ENCODE measurements around the gene ARHGAP44. TPM values are rescaled to one million over a fixed set of nuclear protein-coding genes. Genes with fewer than 3 reads are reported as not detected.
A peak's percentile ranks its signal among the peaks of the same experiment; 100 is the strongest.

Gene ARHGAP44, protein sequence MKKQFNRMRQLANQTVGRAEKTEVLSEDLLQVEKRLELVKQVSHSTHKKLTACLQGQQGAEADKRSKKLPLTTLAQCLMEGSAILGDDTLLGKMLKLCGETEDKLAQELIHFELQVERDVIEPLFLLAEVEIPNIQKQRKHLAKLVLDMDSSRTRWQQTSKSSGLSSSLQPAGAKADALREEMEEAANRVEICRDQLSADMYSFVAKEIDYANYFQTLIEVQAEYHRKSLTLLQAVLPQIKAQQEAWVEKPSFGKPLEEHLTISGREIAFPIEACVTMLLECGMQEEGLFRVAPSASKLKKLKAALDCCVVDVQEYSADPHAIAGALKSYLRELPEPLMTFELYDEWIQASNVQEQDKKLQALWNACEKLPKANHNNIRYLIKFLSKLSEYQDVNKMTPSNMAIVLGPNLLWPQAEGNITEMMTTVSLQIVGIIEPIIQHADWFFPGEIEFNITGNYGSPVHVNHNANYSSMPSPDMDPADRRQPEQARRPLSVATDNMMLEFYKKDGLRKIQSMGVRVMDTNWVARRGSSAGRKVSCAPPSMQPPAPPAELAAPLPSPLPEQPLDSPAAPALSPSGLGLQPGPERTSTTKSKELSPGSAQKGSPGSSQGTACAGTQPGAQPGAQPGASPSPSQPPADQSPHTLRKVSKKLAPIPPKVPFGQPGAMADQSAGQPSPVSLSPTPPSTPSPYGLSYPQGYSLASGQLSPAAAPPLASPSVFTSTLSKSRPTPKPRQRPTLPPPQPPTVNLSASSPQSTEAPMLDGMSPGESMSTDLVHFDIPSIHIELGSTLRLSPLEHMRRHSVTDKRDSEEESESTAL
- 12.4 and 12.8 TPM in 2 replicates for total RNA-seq
- long read RNA-seq, partial matches to known transcripts: 0 of 5 reads
- long read RNA-seq, other reads (novel, unspliced or antisense): 5 of 5 reads

DNA sequence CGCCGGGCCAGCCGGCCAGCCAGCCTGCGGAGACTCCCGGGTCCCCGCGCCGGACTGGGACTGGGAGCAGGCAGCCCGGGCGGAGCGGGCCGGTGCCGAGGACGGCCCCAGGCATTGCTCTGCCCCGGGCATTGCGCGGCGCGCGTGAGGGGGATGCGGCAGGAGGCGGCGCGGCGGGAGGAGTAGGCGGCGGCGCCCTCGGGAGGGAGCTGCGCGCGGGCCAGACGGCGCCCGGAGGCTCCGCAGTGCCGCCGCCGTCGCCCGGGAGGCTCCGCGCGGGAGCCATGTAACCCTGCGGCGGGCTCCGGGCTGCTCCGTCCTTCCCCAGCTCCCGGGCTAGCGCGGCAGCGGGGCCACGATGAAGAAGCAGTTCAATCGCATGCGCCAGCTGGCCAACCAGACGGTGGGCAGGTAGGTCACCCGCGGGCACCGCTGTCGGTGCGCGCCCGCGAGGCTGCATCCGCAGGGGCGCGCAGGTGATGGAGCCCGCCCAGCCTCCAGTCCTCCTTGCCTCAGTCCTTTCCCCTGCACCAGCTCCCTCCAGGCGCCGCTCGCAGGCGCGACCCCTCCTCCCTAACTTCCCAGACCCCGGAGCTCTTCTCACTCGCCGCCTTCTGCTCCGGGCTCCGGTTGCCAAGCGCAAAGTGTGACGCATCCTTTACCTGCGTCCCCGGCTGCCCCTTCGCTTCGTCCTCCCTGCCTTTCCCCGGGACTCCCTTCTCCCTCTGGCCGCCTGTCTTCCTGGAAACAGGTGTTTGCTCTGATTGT, at the start of gene ARHGAP44:
ARHGAP44 (plus strand) TSS at position 18 of the 768 bp plus-strand sequence; CDS start at position 359, 341 bp downstream.
- Mint-ChIP-seq H3K27me3 (peaks cover 17% of the 10 kb centered on the region), H3K27ac (peak within 1 kb of the TSS; percentile 91), H3K4me1 (ENCODE audit: low read depth) (peaks cover 17% of the 10 kb centered on the region), H3K4me3 (ENCODE audit: low read depth) (peak within 1 kb of the TSS; percentile 92), H3K9me3 (ENCODE audit: low read depth) (no peaks in the 10 kb centered on the region), H3K36me3 (ENCODE audit: insufficient read depth) (no peaks in the 10 kb centered on the region)
- DNase-seq (ENCODE audit: low spot score, unreplicated experiment): peak; percentile 74
- TF ChIP-seq, protein P1, sequence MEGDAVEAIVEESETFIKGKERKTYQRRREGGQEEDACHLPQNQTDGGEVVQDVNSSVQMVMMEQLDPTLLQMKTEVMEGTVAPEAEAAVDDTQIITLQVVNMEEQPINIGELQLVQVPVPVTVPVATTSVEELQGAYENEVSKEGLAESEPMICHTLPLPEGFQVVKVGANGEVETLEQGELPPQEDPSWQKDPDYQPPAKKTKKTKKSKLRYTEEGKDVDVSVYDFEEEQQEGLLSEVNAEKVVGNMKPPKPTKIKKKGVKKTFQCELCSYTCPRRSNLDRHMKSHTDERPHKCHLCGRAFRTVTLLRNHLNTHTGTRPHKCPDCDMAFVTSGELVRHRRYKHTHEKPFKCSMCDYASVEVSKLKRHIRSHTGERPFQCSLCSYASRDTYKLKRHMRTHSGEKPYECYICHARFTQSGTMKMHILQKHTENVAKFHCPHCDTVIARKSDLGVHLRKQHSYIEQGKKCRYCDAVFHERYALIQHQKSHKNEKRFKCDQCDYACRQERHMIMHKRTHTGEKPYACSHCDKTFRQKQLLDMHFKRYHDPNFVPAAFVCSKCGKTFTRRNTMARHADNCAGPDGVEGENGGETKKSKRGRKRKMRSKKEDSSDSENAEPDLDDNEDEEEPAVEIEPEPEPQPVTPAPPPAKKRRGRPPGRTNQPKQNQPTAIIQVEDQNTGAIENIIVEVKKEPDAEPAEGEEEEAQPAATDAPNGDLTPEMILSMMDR (IDR thresholded peaks at IDR 0.05; ENCODE audit: unreplicated experiment): no peak

DNA sequence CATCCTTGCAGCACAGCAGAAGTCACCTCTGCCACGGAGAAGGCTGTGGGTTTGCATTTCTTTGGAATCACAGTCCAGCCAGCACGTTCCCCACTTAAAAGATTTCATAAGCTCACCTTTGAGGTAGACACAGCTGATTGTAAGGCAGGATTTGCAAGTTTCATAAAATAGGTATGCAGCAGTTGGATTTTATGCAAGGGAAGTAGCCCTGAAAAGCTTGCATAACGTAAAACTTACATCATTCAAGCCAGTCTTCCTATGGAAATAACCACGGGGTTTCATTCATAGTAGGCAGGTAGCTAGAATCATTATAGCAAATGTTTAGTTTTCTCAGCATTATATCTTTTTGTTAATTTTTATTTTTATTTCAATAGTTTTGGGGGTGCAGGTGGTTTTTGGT, 49.8 kb upstream of the ARHGAP44 start:
- Mint-ChIP-seq H3K9me3 (ENCODE audit: low read depth) (no peaks in the 10 kb centered on the region), H3K27ac (no peak overlapping the region), H3K27me3 (no peaks in the 10 kb centered on the region), H3K4me1 (ENCODE audit: low read depth) (peaks cover 21% of the 10 kb centered on the region), H3K36me3 (ENCODE audit: insufficient read depth) (no peaks in the 10 kb centered on the region), H3K4me3 (ENCODE audit: low read depth) (no peak overlapping the region)
- TF ChIP-seq, protein P1 (IDR thresholded peaks at IDR 0.05; ENCODE audit: unreplicated experiment): no peak
- DNase-seq (ENCODE audit: low spot score, unreplicated experiment): no peak

DNA sequence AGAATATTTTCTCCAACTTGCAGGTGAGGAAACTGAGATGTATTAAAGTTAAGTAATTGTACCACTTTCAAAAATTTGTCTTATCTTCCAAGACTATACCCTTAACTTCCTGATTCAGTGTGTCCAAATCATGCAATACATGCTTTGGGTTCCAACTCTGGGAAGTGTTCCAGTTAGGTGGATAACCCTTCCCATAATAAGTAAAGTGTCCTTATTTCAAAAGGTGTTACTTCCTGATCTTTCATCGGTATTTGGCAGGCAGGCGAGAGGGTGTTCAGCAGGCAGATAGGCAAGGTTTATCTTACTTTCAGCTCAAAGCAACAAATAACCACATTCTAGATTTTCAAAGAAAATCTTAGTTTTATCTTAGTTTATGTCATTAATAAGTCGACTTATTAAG, 46.3 kb upstream of the ARHGAP44 start:
- no peaks in the 10 kb centered on the region for H3K27me3 Mint-ChIP-seq

DNA sequence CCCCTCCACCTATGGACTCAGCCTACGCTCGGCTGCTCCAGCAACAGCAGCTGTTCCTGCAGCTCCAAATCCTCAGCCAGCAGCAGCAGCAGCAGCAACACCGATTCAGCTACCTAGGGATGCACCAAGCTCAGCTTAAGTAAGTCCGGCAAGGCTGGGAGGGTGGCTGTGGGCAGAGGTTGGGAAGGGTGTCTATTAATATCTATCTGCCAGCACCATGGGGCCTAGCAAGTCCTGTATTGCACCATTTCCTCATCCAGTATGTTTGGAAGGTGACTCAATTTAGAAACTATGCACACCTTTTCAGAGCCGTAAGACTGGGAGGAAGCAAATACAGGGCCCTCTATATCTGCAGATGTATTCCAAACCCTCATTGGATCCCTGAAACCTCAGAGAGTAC, 45.0 kb upstream of the ARHGAP44 start:
- H3K9me3 Mint-ChIP-seq (ENCODE audit: low read depth): peaks cover 3% of the 10 kb centered on the region
- DNase-seq (ENCODE audit: low spot score, unreplicated experiment): no peak
- no peak overlapping the region for H3K27ac Mint-ChIP-seq
- TF ChIP-seq, protein P1 (IDR thresholded peaks at IDR 0.05; ENCODE audit: unreplicated experiment): no peak
- H3K4me3 Mint-ChIP-seq (ENCODE audit: low read depth): no peak overlapping the region
- H3K36me3 Mint-ChIP-seq (ENCODE audit: insufficient read depth): peaks cover 2% of the 10 kb centered on the region
- peaks cover 25% of the 10 kb centered on the region for H3K4me1 Mint-ChIP-seq (ENCODE audit: low read depth)
- H3K27me3 Mint-ChIP-seq: no peaks in the 10 kb centered on the region

More for the DNA sequence above, 46.3 kb upstream of the ARHGAP44 start:
- peaks cover 26% of the 10 kb centered on the region for H3K4me1 Mint-ChIP-seq (ENCODE audit: low read depth)
- TF ChIP-seq, protein P1 (IDR thresholded peaks at IDR 0.05; ENCODE audit: unreplicated experiment): no peak
- peaks cover 2% of the 10 kb centered on the region for H3K36me3 Mint-ChIP-seq (ENCODE audit: insufficient read depth)
- DNase-seq (ENCODE audit: low spot score, unreplicated experiment): no peak
- H3K4me3 Mint-ChIP-seq (ENCODE audit: low read depth): no peak overlapping the region
- H3K27ac Mint-ChIP-seq: no peak overlapping the region
- H3K9me3 Mint-ChIP-seq (ENCODE audit: low read depth): peaks cover 3% of the 10 kb centered on the region
